HCT116 (cell line): ENCODE measurements around the gene AQP12B. TPM values are rescaled to one million over a fixed set of nuclear protein-coding genes. Genes with fewer than 3 reads are reported as not detected.

Experiments used
- ATAC-seq: fragments of 200-7000 bp; cut with Tn5 transposase; 2 replicates; pipeline ENCODE4 v1.9.1; 2020; ENCODE audit warnings: mild to moderate bottlenecking, moderate library complexity
- BruUV-seq: library from RNA; stranded (reverse); fragments of 400-500 nt; replicated peaks from 2 replicates; lab custom pipeline; 2021; lab: Mats Ljungman, UMichigan
- CTCF ChIA-PET: fragments of 300-600 bp; sonication (Branson Sonifier 250); formaldehyde crosslinking; loops from one replicate; lab custom pipeline; 2021; ENCODE audit warnings: antibody characterized with exemption; lab: Charles Lee
- POLR2A ChIA-PET: fragments of 300-600, 350-600 bp; sonication (Branson Sonifier 250); formaldehyde crosslinking; loops from one replicate; lab custom pipeline; 2021; ENCODE audit warnings: antibody characterized with exemption; lab: Charles Lee
- RAD21 ChIA-PET, 2 experiments: fragments of 300-600 bp; sonication (Branson Sonifier 250); formaldehyde crosslinking; loops; one replicate each; lab custom pipeline; 2023; ENCODE audit warnings: low total read pairs in 2 of 2; ENCODE audit not compliant: uncharacterized antibody in 2 of 2, unreplicated experiment in 2 of 2, low non-redundant PET in 1 of 2; lab: Charles Lee
- DNase-seq: peaks from one replicate; pipeline ENCODE4 v3.0.0-alpha.2; 2010; ENCODE audit warnings: low read depth, low spot score
- H2AFZ ChIP-seq: fragments of 200-600 bp; shearing (Covaris generic), sonication (generic); 2 replicates; pipeline ENCODE4 v1.6.1; 2017; ENCODE audit warnings: low read depth, mixed run types, mixed read lengths, antibody characterized with exemption, low read length; ENCODE audit not compliant: poor library complexity, severe bottlenecking
- H3K27ac ChIP-seq: 2 replicates; pipeline ENCODE4 v1.5.1; 2012; ENCODE audit warnings: low read depth, low read length
- H3K27me3 ChIP-seq: fragments of 200-600 bp; sonication (generic); 2 replicates; pipeline ENCODE4 v1.6.1; 2016; ENCODE audit warnings: mixed run types, low read length, mixed read lengths; ENCODE audit not compliant: insufficient read depth
- H3K36me3 ChIP-seq, 2 experiments: fragments of 200-500 bp in 1 of 2; fragments of 200-600 bp in 1 of 2; sonication (Bioruptor generic) in 1 of 2; sonication (generic) in 1 of 2; 2 replicates each; pipeline versions ENCODE4 v1.5.1 to v1.6.1; 2014 to 2016; ENCODE audit warnings: low read length in 2 of 2, inconsistent platforms in 1 of 2, mixed read lengths in 1 of 2, mixed run types in 1 of 2; ENCODE audit not compliant: insufficient read depth in 2 of 2, control insufficient read depth in 1 of 2
- H3K4me1 ChIP-seq, 2 experiments: fragments of 200-600 bp in 1 of 2; sonication (generic) in 1 of 2; 2 replicates each; pipeline versions ENCODE4 v1.5.1 to v1.6.1; 2012 to 2017; ENCODE audit warnings: low read length in 2 of 2, inconsistent platforms in 1 of 2, mild to moderate bottlenecking in 1 of 2, mixed read lengths in 1 of 2, mixed run types in 1 of 2, moderate library complexity in 1 of 2; ENCODE audit not compliant: insufficient read depth in 2 of 2, control insufficient read depth in 1 of 2
- H3K4me2 ChIP-seq: fragments of 200-600 bp; sonication (generic); 2 replicates; pipeline ENCODE4 v1.6.1; 2017; ENCODE audit warnings: mixed run types, low read length, mixed read lengths
- H3K4me3 ChIP-seq, 2 experiments: fragments of 200-600 bp in 1 of 2; sonication (generic) in 1 of 2; replicated peaks in 1 of 2; 2 replicates each; pipeline ENCODE4 v1.5.1; 2011 to 2016; ENCODE audit warnings: low read length in 2 of 2, control low read depth in 1 of 2, low read depth in 1 of 2, mild to moderate bottlenecking in 1 of 2, mixed read lengths in 1 of 2, mixed run types in 1 of 2
- H3K79me2 ChIP-seq: fragments of 200-600 bp; sonication (generic); 2 replicates; pipeline ENCODE4 v1.6.1; 2017; ENCODE audit warnings: mild to moderate bottlenecking, mixed run types, low read length, moderate library complexity, mixed read lengths; ENCODE audit not compliant: insufficient read depth
- H3K9ac ChIP-seq: fragments of 200-600 bp; sonication (generic); 2 replicates; pipeline ENCODE4 v1.6.1; 2016; ENCODE audit warnings: low read length, mixed read lengths
- H3K9me2 ChIP-seq: fragments of 200-600 bp; sonication (generic), shearing (Covaris generic); 2 replicates; pipeline ENCODE4 v1.6.1; 2017; ENCODE audit warnings: mixed run types, mild to moderate bottlenecking, moderate library complexity; ENCODE audit not compliant: insufficient read depth
- H3K9me3 ChIP-seq, 2 experiments: fragments of 200-500 bp in 1 of 2; fragments of 200-600 bp in 1 of 2; sonication (Bioruptor generic) in 1 of 2; sonication (generic) in 1 of 2; 2 replicates each; pipeline ENCODE4 v1.6.1; 2014 to 2017; ENCODE audit warnings: low read length in 2 of 2, mixed read lengths in 2 of 2, inconsistent platforms in 1 of 2, low read depth in 1 of 2, mild to moderate bottlenecking in 1 of 2, mixed run types in 1 of 2, moderate library complexity in 1 of 2; ENCODE audit not compliant: control insufficient read depth in 1 of 2, insufficient read depth in 1 of 2
- H4K20me1 ChIP-seq: fragments of 200-600 bp; sonication (generic), shearing (Covaris generic); 2 replicates; pipeline ENCODE4 v1.6.1; 2017; ENCODE audit warnings: mixed run types, mild to moderate bottlenecking, moderate library complexity; ENCODE audit not compliant: insufficient read depth
- ATF3 ChIP-seq: IDR thresholded peaks from 2 replicates; pipeline ENCODE4 v1.6.1; 2012
- CBX3 ChIP-seq: IDR thresholded peaks from 2 replicates; pipeline ENCODE4 v1.6.1; 2012; ENCODE audit warnings: low read depth
- CEBPB ChIP-seq: IDR thresholded peaks from 2 replicates; pipeline ENCODE4 v1.6.1; 2012; ENCODE audit warnings: low read depth
- ELF1 ChIP-seq: IDR thresholded peaks from 2 replicates; pipeline ENCODE4 v1.6.1; 2012; ENCODE audit warnings: low read depth, borderline replicate concordance
- FOSL1 ChIP-seq: IDR thresholded peaks from 2 replicates; pipeline ENCODE4 v1.6.1; 2012; ENCODE audit warnings: low read depth
- JUND ChIP-seq: IDR thresholded peaks from 2 replicates; pipeline ENCODE4 v1.6.1; 2012
- RAD21 ChIP-seq: IDR thresholded peaks from 2 replicates; pipeline ENCODE4 v1.6.1; 2012; ENCODE audit warnings: low read depth, mild to moderate bottlenecking
- SIN3A ChIP-seq: IDR thresholded peaks from 2 replicates; pipeline ENCODE4 v1.6.1; 2012; ENCODE audit warnings: low read depth
- SRF ChIP-seq: IDR thresholded peaks from 2 replicates; pipeline ENCODE4 v1.6.1; 2012; ENCODE audit warnings: low read depth
- TCF7L2 ChIP-seq: IDR thresholded peaks from 2 replicates; pipeline ENCODE4 v1.7.0; 2011; ENCODE audit warnings: borderline replicate concordance, inconsistent platforms; ENCODE audit not compliant: insufficient read depth, insufficient read length; ENCODE audit errors: extremely low read depth
- YY1 ChIP-seq: IDR thresholded peaks from 2 replicates; pipeline ENCODE4 v1.6.1; 2011; ENCODE audit warnings: low read length, low read depth, moderate library complexity, mild to moderate bottlenecking; ENCODE audit not compliant: insufficient replicate concordance; ENCODE audit errors: extremely low read depth
- ZFX ChIP-seq: fragments of 450-650 bp; IDR thresholded peaks from 2 replicates; pipeline ENCODE4 v1.6.1; 2017
- ZNF274 ChIP-seq: fragments of 200-500 bp; sonication (Bioruptor generic); IDR thresholded peaks from 2 replicates; pipeline ENCODE4 v1.6.1; 2014; ENCODE audit warnings: mild to moderate bottlenecking, low read depth, low read length, inconsistent platforms
- intact Hi-C: fragments of 100-400 bp; cut with micrococcal nuclease; formaldehyde crosslinking; loops from 2 replicates; pipeline ENCODE4 v1.10.0; 2022
- total RNA-seq: library from RNA; stranded (reverse); gene quantifications from one replicate; pipeline ENCODE4 v1.2.1, GENCODE V29; 2021; ENCODE audit not compliant: unreplicated experiment
- TF ChIP-seq, protein P1 (sequence below): IDR thresholded peaks from 2 replicates; pipeline ENCODE4 v1.6.1; 2012; ENCODE audit warnings: low read depth
- TF ChIP-seq, protein P2 (sequence below), 3 experiments: fragments of 200-600 bp in 1 of 3; sonication (generic) in 1 of 3; IDR thresholded peaks in 2 of 3; conservative IDR thresholded peaks in 1 of 3; 2 replicates each; pipeline ENCODE4 v1.5.1; 2012 to 2017; ENCODE audit warnings: low read depth in 2 of 3, low read length in 2 of 3, antibody characterized with exemption in 1 of 3, borderline replicate concordance in 1 of 3, control low read depth in 1 of 3, mild to moderate bottlenecking in 1 of 3, mixed read lengths in 1 of 3, mixed run types in 1 of 3, moderate library complexity in 1 of 3; ENCODE audit not compliant: insufficient read depth in 1 of 3

Gene AQP12B
- total RNA-seq, 1 experiment from 2014 or later = not detected

GRCh38 chr2:240728361-240728760 is 45.7 kb upstream of the AQP12B start (continued):
- TF ChIP-seq, protein P1, sequence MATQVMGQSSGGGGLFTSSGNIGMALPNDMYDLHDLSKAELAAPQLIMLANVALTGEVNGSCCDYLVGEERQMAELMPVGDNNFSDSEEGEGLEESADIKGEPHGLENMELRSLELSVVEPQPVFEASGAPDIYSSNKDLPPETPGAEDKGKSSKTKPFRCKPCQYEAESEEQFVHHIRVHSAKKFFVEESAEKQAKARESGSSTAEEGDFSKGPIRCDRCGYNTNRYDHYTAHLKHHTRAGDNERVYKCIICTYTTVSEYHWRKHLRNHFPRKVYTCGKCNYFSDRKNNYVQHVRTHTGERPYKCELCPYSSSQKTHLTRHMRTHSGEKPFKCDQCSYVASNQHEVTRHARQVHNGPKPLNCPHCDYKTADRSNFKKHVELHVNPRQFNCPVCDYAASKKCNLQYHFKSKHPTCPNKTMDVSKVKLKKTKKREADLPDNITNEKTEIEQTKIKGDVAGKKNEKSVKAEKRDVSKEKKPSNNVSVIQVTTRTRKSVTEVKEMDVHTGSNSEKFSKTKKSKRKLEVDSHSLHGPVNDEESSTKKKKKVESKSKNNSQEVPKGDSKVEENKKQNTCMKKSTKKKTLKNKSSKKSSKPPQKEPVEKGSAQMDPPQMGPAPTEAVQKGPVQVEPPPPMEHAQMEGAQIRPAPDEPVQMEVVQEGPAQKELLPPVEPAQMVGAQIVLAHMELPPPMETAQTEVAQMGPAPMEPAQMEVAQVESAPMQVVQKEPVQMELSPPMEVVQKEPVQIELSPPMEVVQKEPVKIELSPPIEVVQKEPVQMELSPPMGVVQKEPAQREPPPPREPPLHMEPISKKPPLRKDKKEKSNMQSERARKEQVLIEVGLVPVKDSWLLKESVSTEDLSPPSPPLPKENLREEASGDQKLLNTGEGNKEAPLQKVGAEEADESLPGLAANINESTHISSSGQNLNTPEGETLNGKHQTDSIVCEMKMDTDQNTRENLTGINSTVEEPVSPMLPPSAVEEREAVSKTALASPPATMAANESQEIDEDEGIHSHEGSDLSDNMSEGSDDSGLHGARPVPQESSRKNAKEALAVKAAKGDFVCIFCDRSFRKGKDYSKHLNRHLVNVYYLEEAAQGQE = no peak
- TF ChIP-seq JUND (no peak), YY1 (no peak), ELF1 (no peak), TCF7L2 (no peak), ZFX (no peak), CEBPB (no peak), FOSL1 (no peak), RAD21 (no peak), ZNF274 (no peak)
- TF ChIP-seq, all 23 proteins: peak for 0

GRCh38 chr2:240727913-240728312 is 45.2 kb upstream of the AQP12B start:
- Histone ChIP-seq H3K27me3 (no peaks in the 10 kb centered on the region), H3K9me2 (no peaks in the 10 kb centered on the region), H3K9me3 (no peaks in the 10 kb centered on the region), H3K4me2 (no peak overlapping the region), H3K36me3 (no peaks in the 10 kb centered on the region), H3K27ac (no peak overlapping the region), H3K4me3 (no peak overlapping the region), H2AFZ (no peak overlapping the region), H3K4me1 (peaks cover 0 to 2% of the 10 kb centered on the region in 2 experiments; a peak in 2 of 4 replicates), H3K9ac (no peak overlapping the region), H3K79me2 (no peaks in the 10 kb centered on the region), H4K20me1 (no peaks in the 10 kb centered on the region)
- RAD21 ChIA-PET = no interaction called here
- DNase-seq (no peak), ATAC-seq (no peak)
- BruUV-seq = no TSS peak
- POLR2A ChIA-PET = no interaction called here
- intact Hi-C loops = no loop called here
- CTCF ChIA-PET = no interaction called here
- TF ChIP-seq SIN3A = no peak
- TF ChIP-seq ATF3 = no peak
- TF ChIP-seq, protein P2, sequence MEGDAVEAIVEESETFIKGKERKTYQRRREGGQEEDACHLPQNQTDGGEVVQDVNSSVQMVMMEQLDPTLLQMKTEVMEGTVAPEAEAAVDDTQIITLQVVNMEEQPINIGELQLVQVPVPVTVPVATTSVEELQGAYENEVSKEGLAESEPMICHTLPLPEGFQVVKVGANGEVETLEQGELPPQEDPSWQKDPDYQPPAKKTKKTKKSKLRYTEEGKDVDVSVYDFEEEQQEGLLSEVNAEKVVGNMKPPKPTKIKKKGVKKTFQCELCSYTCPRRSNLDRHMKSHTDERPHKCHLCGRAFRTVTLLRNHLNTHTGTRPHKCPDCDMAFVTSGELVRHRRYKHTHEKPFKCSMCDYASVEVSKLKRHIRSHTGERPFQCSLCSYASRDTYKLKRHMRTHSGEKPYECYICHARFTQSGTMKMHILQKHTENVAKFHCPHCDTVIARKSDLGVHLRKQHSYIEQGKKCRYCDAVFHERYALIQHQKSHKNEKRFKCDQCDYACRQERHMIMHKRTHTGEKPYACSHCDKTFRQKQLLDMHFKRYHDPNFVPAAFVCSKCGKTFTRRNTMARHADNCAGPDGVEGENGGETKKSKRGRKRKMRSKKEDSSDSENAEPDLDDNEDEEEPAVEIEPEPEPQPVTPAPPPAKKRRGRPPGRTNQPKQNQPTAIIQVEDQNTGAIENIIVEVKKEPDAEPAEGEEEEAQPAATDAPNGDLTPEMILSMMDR (IDR thresholded peaks at IDR 0.05 in 2 of 3, conservative IDR thresholded peaks at IDR 0.05 in 1 of 3; ENCODE audit: borderline replicate concordance in 1 of 3, insufficient read depth in 1 of 3, low read depth in 2 of 3, low read length in 2 of 3) = no peak
- no peak for TF ChIP-seq CBX3
- no peak for TF ChIP-seq RAD21
- TF ChIP-seq SRF = no peak
- no peak for TF ChIP-seq TCF7L2
- TF ChIP-seq ZNF274 = no peak
- no peak for TF ChIP-seq ELF1
